Astrocyte of the spinal cord (primary cell): Measurements from ENCODE around the gene HLA-DMA.
"Not testable (repeated sequence)": the region's sequence is repeated elsewhere in the genome, so short reads cannot be mapped to it uniquely, and the experiment has no call there.

ENCODE experiments used
- DNase-seq: peaks from one replicate; pipeline ENCODE4 v3.0.0; 2011; ENCODE audit warnings: low read depth, low spot score
- H3K4me3 ChIP-seq: 2 replicates; pipeline ENCODE4 v1.5.1; 2011; ENCODE audit warnings: low read depth, mild to moderate bottlenecking, low read length, moderate library complexity
- in situ Hi-C: cut with HindIII; loops from 2 replicates; pipeline ENCODE4 v1.10.0; 2017; ENCODE audit warnings: low sequenced_read_pairs
- TF ChIP-seq, protein P1 (sequence below): IDR thresholded peaks from 2 replicates; pipeline ENCODE4 v1.5.1; 2012; ENCODE audit warnings: low read depth, mild to moderate bottlenecking, low read length, inconsistent platforms

HLA-DMA gene

GRCh38 chr6:32946893-32947292, 6.0 kb downstream of the HLA-DMA start:
- no peak for DNase-seq
- TF ChIP-seq, protein P1, sequence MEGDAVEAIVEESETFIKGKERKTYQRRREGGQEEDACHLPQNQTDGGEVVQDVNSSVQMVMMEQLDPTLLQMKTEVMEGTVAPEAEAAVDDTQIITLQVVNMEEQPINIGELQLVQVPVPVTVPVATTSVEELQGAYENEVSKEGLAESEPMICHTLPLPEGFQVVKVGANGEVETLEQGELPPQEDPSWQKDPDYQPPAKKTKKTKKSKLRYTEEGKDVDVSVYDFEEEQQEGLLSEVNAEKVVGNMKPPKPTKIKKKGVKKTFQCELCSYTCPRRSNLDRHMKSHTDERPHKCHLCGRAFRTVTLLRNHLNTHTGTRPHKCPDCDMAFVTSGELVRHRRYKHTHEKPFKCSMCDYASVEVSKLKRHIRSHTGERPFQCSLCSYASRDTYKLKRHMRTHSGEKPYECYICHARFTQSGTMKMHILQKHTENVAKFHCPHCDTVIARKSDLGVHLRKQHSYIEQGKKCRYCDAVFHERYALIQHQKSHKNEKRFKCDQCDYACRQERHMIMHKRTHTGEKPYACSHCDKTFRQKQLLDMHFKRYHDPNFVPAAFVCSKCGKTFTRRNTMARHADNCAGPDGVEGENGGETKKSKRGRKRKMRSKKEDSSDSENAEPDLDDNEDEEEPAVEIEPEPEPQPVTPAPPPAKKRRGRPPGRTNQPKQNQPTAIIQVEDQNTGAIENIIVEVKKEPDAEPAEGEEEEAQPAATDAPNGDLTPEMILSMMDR: no peak
- no peak overlapping the region for H3K4me3 ChIP-seq
- in situ Hi-C loops: no loop called here

DNA sequence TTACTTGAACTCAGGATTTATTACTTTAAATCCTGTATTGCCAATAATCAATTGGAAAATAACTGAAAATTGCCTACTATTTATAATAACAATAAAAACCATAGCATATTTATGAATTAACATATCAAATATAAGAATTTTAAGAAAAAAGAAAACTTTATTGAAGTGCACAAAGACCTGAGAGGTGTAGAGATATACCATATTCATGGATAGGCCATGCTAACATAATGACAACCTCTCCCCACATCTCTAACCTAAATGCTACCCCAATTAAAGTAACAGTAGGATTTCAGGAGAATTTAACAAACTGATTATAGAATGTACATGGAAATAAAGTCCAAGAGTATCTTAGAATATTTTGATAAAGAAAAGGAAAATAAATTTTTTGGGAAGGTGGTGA, 6.9 kb downstream of the HLA-DMA start:
- DNase-seq: no peak
- TF ChIP-seq, protein P1: no peak
- in situ Hi-C loops: no loop called here
- no peak overlapping the region for H3K4me3 ChIP-seq

DNA sequence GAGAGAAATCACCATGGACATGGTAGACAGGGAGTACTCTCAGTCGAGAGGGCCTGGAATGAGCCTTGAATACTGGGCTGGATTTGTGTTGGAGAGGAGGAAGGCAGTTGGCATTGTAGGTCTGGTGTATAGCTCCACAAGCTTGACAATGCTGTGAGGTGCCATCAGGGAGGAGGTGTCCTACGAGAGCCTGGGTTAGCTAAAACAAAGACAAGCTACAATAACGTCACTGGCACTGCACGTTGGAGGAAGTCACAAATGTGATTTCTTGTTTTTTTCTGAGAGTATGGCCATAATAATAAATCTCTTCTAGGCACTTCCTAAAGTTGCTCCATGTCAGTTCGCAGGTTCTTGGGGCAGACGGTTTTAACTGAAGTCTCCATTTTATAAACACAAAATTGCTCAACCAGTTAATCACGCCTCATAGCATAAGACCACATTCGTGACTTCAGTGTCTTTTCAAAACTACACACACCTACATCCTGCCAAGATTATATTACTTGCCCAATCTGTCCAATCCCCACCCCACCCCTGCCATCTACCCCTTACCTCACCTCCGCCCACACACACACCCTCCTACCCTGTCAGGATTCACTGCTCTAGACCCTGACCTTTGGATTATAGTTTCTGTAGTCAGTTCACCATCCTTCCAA, 7.7 kb downstream of the HLA-DMA start:
- no peak for DNase-seq
- TF ChIP-seq, protein P1: no peak
- in situ Hi-C loops: no loop called here
- no peak overlapping the region for H3K4me3 ChIP-seq

- in situ Hi-C loops: no loop called here
- TF ChIP-seq, protein P1: no peak
- H3K4me3 ChIP-seq: no peak overlapping the region
- no peak for DNase-seq
Measured at GRCh38 chr6:32943864-32944649, 8.8 kb downstream of the HLA-DMA start.

- H3K4me3 ChIP-seq, DNase-seq, in situ Hi-C loops: not testable (repeated sequence)
Measured at GRCh38 chr6:32942555-32943123, 10.3 kb downstream of the HLA-DMA start.

- no peak for DNase-seq
Measured at GRCh38 chr6:32941214-32941768, 11.6 kb downstream of the HLA-DMA start.

More at GRCh38 chr6:32941214-32941768, 11.6 kb downstream of the HLA-DMA start:
- TF ChIP-seq, protein P1: no peak
- in situ Hi-C loops: no loop called here
- H3K4me3 ChIP-seq: no peak overlapping the region
